GM18870 (cell line): ENCODE results near the gene DDX20.

Experiments
- ATAC-seq: cut with Tn5 transposase; IDR thresholded peaks from one replicate; pipeline ENCODE4 v1.9.1; 2021; ENCODE audit warnings: moderate library complexity; ENCODE audit not compliant: unreplicated experiment

DDX20 gene, protein sequence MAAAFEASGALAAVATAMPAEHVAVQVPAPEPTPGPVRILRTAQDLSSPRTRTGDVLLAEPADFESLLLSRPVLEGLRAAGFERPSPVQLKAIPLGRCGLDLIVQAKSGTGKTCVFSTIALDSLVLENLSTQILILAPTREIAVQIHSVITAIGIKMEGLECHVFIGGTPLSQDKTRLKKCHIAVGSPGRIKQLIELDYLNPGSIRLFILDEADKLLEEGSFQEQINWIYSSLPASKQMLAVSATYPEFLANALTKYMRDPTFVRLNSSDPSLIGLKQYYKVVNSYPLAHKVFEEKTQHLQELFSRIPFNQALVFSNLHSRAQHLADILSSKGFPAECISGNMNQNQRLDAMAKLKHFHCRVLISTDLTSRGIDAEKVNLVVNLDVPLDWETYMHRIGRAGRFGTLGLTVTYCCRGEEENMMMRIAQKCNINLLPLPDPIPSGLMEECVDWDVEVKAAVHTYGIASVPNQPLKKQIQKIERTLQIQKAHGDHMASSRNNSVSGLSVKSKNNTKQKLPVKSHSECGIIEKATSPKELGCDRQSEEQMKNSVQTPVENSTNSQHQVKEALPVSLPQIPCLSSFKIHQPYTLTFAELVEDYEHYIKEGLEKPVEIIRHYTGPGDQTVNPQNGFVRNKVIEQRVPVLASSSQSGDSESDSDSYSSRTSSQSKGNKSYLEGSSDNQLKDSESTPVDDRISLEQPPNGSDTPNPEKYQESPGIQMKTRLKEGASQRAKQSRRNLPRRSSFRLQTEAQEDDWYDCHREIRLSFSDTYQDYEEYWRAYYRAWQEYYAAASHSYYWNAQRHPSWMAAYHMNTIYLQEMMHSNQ

GRCh38 chr1:111755331-111756123 lies at the start of gene DDX20:
Gene DDX20, plus strand, starts transcription at chr1:111755901. Its CDS starts 24 bp downstream, at chr1:111755925.
- ATAC-seq = peak; percentile 78

DNA sequence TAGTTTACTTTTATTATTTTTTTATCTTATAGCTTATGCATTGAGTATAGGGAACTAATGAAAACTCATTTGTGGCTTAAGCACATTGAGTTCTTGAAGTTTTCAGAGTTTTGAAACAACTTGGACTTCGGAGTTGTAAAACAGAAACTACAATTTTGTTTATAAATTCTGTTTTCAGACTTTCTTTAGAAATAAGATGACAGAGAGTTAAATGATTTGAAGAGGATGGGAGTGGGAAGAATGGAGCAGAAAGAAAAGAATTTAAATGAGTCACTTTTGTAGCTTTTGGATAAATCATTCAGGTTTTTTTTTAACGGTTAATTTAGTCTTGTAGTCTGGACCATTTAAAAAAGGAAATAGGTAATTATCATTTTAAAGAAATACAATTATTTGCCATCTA lies 48.8 kb upstream of the DDX20 start:
- ATAC-seq = no peak

DNA sequence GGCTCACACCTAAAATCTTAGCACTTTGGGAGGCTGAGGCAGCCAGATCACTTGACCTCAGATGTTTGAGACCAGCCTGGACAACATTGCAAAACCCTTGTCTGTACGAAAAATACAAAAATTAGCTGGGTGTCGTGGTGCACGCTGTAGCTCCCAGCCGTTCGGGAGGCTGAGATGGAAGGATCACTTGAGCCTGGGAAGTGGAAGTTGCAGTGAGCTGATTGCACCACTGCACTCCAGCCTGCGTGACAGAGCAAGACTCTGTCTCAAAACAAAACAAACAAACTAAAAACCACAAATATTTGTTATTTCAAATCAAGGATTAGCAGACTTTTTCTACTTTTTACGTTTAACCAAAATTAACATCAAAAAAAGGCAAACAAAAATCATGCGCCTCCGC lies 47.8 kb upstream of the DDX20 start:
- no peak for ATAC-seq

GRCh38 chr1:111709986-111710385 lies 45.7 kb upstream of the DDX20 start:
- no peak for ATAC-seq

DNA sequence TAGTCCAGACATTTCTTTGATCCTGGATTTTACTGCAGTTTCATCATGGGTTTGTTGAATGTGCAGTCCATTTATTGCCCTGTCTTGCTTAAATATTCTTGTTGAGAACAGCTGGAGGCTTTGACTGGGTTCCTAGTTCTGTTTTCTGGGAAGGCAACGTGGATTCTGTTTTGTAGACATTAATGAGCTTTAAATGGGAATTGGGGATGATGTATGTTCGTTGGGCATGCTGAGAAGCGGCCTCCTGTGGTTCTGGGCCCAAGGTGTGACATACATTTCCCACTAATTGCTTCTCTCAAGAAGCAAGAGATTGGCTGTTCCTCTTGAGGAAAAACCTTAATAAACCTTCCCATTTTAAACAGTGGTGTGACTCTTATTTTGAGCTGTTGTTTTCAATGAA lies 39.4 kb upstream of the DDX20 start:
- ATAC-seq = no peak

GRCh38 chr1:111717450-111717849 lies 38.3 kb upstream of the DDX20 start:
- no peak for ATAC-seq

DNA sequence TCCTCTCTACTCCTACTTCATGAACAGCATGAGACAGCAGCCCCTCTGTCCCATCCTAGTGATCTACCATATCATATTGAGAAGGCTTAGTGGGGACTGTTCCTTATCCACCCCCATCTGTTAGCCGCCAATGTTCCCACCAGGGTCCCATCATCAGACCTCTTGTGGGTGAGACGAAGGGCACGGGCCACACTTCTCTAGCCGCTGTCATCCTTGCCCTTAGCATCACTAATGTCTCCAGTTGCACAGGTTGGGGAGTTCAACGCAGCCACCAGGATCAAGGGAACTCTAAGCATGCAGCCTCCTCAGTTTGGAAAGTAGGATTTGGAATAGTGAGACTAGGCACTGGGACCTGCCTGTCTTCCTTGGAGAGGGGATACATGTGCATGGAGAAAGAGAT lies 36.6 kb upstream of the DDX20 start:
- ATAC-seq = no peak

- ATAC-seq = no peak
These were observed 36.0 kb upstream of the DDX20 start for GRCh38 chr1:111719674-111720132.

GRCh38 chr1:111720274-111720976 lies 35.3 kb upstream of the DDX20 start:
- no peak for ATAC-seq

GRCh38 chr1:111720977-111721786 lies 34.5 kb upstream of the DDX20 start:
- no peak for ATAC-seq

DNA sequence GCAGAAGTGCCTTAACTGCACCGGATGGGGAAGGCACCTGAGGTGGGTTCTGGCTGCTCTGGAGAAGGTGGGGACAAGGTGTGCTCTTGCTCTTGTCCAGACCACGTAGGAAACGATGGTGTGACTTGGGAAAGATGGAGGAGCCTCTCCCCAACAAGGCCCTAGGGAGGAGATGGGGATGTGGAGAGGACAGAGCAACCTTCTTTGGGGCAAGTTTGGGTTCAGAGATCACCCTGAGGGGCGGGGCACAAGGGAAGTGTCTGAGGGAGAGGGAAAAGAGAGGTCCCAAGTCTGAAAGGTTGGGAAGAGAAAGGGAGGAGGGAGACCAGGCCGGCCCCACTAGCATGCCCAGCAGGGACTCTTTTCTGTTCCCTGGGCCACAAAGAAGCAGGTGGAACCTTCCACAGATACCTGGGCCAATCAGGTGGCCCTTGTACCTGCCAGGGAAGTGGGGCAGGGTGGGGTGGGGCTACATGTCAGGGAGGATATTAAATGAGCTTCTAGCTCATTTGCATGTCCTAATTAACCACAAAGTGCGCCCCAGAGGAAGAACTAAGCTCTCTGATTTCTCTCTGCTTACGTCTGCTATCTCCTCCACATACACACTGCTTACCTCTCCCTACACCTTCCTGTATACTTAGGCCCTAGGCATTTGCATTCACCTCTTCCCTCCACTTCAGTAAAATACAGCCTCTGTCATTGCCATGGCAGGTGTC lies 32.5 kb upstream of the DDX20 start:
- no peak for ATAC-seq

- ATAC-seq = no peak
These were observed 31.8 kb upstream of the DDX20 start for GRCh38 chr1:111723871-111724270.

GRCh38 chr1:111725192-111725591 lies 30.5 kb upstream of the DDX20 start:
- no peak for ATAC-seq

DNA sequence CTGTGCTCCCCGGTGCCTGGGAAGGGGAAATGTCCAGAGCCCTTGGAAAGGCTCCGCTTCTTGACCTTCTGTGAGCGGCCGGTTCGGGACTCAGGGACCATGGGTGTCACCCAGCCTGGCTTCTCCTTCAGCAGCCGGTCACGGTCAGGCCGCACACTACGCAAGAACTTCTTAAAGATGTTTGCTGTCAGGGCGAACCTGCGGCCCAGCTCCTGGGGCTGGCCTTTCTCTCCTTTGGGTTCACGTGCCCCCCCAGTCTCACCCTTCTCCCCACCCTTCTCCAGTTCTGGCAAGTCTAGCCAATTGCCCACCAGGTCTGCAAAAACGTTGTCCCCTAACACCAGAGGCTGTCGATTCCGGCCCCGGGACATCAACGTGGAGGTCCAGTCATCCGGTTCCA lies 28.6 kb upstream of the DDX20 start:
- ATAC-seq = no peak

- no peak for ATAC-seq
These were observed 26.3 kb upstream of the DDX20 start for GRCh38 chr1:111729271-111729921.

GRCh38 chr1:111729946-111730681 lies 25.6 kb upstream of the DDX20 start:
- ATAC-seq = no peak

DNA sequence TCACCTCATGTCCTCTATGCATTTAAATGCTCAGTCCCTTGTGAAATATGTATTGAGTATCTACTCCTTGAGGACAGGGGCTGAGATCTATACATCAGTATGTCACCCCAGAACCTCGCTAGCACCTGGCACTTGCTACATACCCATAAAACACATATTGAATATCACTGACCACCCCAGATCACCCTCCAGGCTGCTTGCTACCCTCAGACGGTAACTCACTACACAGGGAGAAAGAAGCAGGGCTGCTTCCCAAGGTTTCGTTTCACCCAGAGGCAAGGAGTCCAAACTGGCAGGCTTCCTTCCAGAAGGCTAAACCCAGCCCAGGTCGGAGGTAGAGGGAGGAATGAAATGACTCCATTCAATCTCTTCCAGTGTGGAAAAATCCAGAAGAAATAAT lies 25.0 kb upstream of the DDX20 start:
- ATAC-seq = no peak

GRCh38 chr1:111731956-111732355 lies 23.7 kb upstream of the DDX20 start:
- no peak for ATAC-seq
